K562 (cell line): Measurements from ENCODE around the gene ALDH9A1.

ENCODE experiments used
- EZH2 ChIP-seq: IDR thresholded peaks from 2 replicates; pipeline ENCODE4 v1.6.1; 2012; ENCODE audit warnings: low read depth, mild to moderate bottlenecking, inconsistent platforms, low read length, borderline replicate concordance
- HCFC1 ChIP-seq: IDR thresholded peaks from 2 replicates; pipeline ENCODE4 v1.6.1; 2012; ENCODE audit warnings: low read depth, low read length, improper control_type of control experiment
- POLR2AphosphoS5 ChIP-seq: IDR thresholded peaks from 2 replicates; pipeline ENCODE4 v1.6.1; 2011; ENCODE audit warnings: mild to moderate bottlenecking, low read depth, low read length, moderate library complexity; ENCODE audit not compliant: control insufficient read depth, insufficient read depth
- SRSF1 ChIP-seq: fragments of 200-400 bp; formaldehyde crosslinking; IDR thresholded peaks from 2 replicates; pipeline ENCODE4 v1.6.1; 2017; ENCODE audit warnings: mild to moderate bottlenecking, low read depth, low read length, moderate library complexity
- TAF7 ChIP-seq: fragments of 450-650 bp; IDR thresholded peaks from 2 replicates; pipeline ENCODE4 v1.6.1; 2016; ENCODE audit warnings: missing genetic modification characterization, missing compliant biosample characterization
- TF ChIP-seq, protein P1 (sequence below): sonication (generic); IDR thresholded peaks from 2 replicates; pipeline ENCODE4 v1.6.1; 2016

DNA sequence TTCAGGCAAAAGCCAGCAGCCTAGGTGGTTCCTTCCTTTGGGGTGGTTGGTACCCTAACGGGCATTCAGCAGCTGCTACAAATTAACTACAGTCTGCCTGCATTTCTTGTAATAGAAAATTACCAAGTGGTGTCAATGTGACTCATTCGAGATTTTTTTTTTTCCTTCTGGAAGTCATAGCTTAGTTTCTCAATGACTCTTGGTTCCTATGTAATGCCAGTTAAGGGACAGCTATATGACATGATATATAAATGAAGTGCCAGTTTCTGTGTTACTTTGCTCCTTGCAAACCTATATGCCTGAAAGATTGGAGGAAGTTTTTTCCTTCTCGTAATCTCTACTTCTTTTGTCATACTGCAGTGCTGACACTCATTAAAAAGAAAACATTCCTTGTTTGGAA is 64.7 kb downstream of the ALDH9A1 start:
- TF ChIP-seq POLR2AphosphoS5 (no peak), HCFC1 (no peak), EZH2 (no peak), TAF7 (no peak), SRSF1 (no peak)
- TF ChIP-seq, protein P1, sequence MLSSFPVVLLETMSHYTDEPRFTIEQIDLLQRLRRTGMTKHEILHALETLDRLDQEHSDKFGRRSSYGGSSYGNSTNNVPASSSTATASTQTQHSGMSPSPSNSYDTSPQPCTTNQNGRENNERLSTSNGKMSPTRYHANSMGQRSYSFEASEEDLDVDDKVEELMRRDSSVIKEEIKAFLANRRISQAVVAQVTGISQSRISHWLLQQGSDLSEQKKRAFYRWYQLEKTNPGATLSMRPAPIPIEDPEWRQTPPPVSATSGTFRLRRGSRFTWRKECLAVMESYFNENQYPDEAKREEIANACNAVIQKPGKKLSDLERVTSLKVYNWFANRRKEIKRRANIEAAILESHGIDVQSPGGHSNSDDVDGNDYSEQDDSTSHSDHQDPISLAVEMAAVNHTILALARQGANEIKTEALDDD = no peak
